Cardiac septum (tissue), 1 donor: Measurements from ENCODE around the gene PLEKHG3. TPM values are rescaled to one million over a fixed set of nuclear protein-coding genes. Genes with fewer than 3 reads are reported as not detected.

Experiments used
- DNase-seq: peaks from one replicate; pipeline ENCODE4 v3.0.0-alpha.2; 2020; ENCODE audit warnings: low spot score
- intact Hi-C: fragments of 100-400 bp; cut with DNase I; formaldehyde crosslinking; loops from one replicate; pipeline ENCODE4 v1.14.0; 2022
- total RNA-seq: library from RNA; stranded (reverse); fragmentation: NEBNext Ultra II Directional; extraction: Animal tissue kit (Norgen Biotek cat#: 25700); gene quantifications from one replicate; pipeline ENCODE4 v1.2.1, GENCODE V29; 2021
- donor health status: DM: no; HTN: no; CAD: no.

The PLEKHG3 gene
- total RNA-seq, 1 donor from 2014 or later, result 22.5 TPM

GRCh38 chr14:64769096-64770020 is 65.1 kb downstream of the PLEKHG3 start:
- intact Hi-C loops, result no loop called here
- DNase-seq, result no peak

- no peak for DNase-seq
Measured at GRCh38 chr14:64770751-64771150, 66.5 kb downstream of the PLEKHG3 start.

GRCh38 chr14:64771161-64771560 is 66.9 kb downstream of the PLEKHG3 start:
- intact Hi-C loops, result no loop called here
- DNase-seq, result no peak

More at GRCh38 chr14:64770751-64771150, 66.5 kb downstream of the PLEKHG3 start:
- intact Hi-C loops, result no loop called here

GRCh38 chr14:64772397-64772950 is 68.2 kb downstream of the PLEKHG3 start:
- DNase-seq, result no peak
- intact Hi-C loops, result no loop called here

GRCh38 chr14:64773046-64773445 is 68.8 kb downstream of the PLEKHG3 start:
- no peak for DNase-seq
- intact Hi-C loops, result no loop called here

- intact Hi-C loops, result no loop called here
- DNase-seq, result no peak
Measured at GRCh38 chr14:64773577-64773976, 69.4 kb downstream of the PLEKHG3 start.

- no peak for DNase-seq
- intact Hi-C loops, result no loop called here
Measured at GRCh38 chr14:64774272-64774671, 70.0 kb downstream of the PLEKHG3 start.

GRCh38 chr14:64775081-64775777 is 71.0 kb downstream of the PLEKHG3 start:
- DNase-seq, result no peak

GRCh38 chr14:64777461-64777860 is 73.2 kb downstream of the PLEKHG3 start:
- intact Hi-C loops, result no loop called here
- no peak for DNase-seq

More at GRCh38 chr14:64775081-64775777, 71.0 kb downstream of the PLEKHG3 start:
- intact Hi-C loops, result no loop called here

- no peak for DNase-seq
- intact Hi-C loops, result no loop called here
Measured at GRCh38 chr14:64778104-64778754, 74.0 kb downstream of the PLEKHG3 start.

GRCh38 chr14:64779472-64779871 is 75.2 kb downstream of the PLEKHG3 start:
- intact Hi-C loops, result no loop called here
- DNase-seq, result no peak

GRCh38 chr14:64782196-64782595 is 78.0 kb downstream of the PLEKHG3 start:
- intact Hi-C loops, result no loop called here
- DNase-seq, result no peak

GRCh38 chr14:64784006-64784405 is 79.8 kb downstream of the PLEKHG3 start:
- intact Hi-C loops, result no loop called here

GRCh38 chr14:64786296-64787149 is 82.3 kb downstream of the PLEKHG3 start:
- intact Hi-C loops, result no loop called here
- no peak for DNase-seq

More at GRCh38 chr14:64784006-64784405, 79.8 kb downstream of the PLEKHG3 start:
- DNase-seq, result no peak

- intact Hi-C loops, result no loop called here
- no peak for DNase-seq
Measured at GRCh38 chr14:64787619-64788018, 83.4 kb downstream of the PLEKHG3 start.

- no peak for DNase-seq
- intact Hi-C loops, result no loop called here
Measured at GRCh38 chr14:64788706-64789105, 84.5 kb downstream of the PLEKHG3 start.

GRCh38 chr14:64789696-64790095 is 85.5 kb downstream of the PLEKHG3 start:
- no peak for DNase-seq
- intact Hi-C loops, result no loop called here

GRCh38 chr14:64790478-64790877 is 86.3 kb downstream of the PLEKHG3 start:
- DNase-seq, result no peak
- intact Hi-C loops, result no loop called here

GRCh38 chr14:64792231-64792630 is 88.0 kb downstream of the PLEKHG3 start:
- DNase-seq, result no peak
- intact Hi-C loops, result no loop called here
